HG02678 (cell line): ENCODE data around the gene NAXE.
"Not testable (repeated sequence)": the region's sequence is repeated elsewhere in the genome, so short reads cannot be mapped to it uniquely, and the experiment has no call there.

Source experiments
- ATAC-seq: cut with Tn5 transposase; IDR thresholded peaks from one replicate; pipeline ENCODE4 v1.9.1; 2021; ENCODE audit warnings: mild to moderate bottlenecking, moderate library complexity; ENCODE audit not compliant: unreplicated experiment

Gene NAXE

DNA sequence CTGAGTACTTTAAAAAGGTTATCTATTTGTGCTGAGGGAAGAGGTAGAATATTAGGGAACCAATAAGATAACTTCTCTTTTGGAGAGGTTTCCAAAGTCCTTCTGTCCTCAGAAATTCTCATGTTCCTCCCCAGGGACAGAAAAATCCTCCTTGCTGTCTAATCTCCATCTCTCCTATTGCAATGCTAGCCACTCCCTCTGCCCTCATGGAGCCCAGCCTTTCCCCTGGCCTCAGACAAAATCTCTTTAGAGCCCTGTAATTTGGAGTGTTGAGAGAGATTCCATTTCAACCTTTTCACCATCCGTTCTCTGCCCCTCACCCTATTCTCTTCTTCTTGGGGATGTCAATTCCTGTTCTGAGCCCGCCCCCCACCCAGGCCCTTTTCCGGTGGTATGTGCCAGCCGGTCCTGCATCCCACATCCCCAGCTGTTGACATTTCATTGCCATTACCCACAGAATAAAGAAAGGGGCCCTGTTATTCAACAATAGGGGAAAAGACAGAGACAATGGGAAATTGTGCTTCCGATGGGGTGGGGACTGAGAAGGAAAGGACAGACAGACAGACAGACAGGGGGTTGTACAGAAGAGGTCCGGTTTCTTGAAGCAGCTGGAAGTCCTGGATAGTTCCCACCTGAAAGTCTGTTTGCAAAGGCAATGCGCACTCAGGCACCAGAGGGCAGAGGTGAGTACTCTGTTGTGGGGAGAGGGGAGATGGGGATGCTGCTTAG, 27.4 kb downstream of the NAXE start, which contains the start of gene HAPLN2:
Gene HAPLN2, plus strand, starts transcription at position 563 of the 729 bp plus-strand sequence. CDS start 4,076 bp downstream, outside the sequence.
- ATAC-seq = no peak

DNA sequence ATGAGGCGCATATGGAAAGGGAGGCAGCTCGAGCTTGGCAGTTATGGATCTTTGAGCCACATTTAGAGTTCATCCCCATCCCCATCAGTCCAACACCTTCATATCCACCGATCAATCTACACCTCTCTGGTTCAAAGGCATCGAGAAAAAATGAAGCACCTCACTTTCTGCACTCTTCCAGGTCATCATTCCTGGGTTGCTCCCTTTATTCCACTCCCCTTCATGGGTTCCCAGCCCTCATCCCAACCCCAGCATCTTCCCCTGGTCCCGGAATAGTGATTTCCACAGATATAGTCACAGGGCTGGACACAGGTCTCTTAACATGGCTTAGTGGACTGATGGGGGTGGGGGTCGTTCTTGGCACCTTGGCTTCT, 28.0 kb downstream of the NAXE start:
- ATAC-seq = no peak

DNA sequence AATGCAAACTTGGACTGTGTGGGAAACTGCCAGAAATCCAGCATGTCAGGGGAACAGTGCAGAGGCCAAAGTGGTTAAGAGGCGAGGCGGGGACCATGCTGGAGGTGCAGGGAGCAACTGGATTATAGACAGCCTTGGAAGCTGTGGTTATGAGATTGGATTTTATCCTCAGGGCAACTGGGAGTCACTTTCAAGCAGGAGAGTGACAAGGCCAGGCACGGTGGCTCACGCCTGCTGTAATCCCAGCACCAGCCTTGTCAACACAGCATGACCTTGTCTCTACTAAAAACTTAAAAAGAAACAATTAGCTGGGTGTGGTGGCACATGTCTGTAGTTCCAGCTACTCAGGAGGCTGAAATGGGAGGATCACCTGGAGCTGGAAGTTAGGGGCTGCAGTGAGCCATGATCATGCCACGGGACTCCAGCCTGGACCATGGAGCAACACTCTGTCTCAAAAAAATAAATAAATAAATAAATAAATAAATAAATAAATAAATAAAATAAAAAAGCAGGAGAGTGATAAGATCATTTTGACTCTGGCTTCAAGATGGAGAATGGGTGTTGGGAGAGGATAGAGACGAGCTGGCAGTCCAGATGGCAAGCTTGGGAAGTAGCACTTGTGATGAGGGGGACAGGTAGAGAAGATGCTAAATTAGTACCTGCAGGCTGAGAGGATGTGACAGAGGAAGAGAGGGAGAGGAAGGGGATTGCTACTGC, 31.2 kb downstream of the NAXE start:
- no peak for ATAC-seq

DNA sequence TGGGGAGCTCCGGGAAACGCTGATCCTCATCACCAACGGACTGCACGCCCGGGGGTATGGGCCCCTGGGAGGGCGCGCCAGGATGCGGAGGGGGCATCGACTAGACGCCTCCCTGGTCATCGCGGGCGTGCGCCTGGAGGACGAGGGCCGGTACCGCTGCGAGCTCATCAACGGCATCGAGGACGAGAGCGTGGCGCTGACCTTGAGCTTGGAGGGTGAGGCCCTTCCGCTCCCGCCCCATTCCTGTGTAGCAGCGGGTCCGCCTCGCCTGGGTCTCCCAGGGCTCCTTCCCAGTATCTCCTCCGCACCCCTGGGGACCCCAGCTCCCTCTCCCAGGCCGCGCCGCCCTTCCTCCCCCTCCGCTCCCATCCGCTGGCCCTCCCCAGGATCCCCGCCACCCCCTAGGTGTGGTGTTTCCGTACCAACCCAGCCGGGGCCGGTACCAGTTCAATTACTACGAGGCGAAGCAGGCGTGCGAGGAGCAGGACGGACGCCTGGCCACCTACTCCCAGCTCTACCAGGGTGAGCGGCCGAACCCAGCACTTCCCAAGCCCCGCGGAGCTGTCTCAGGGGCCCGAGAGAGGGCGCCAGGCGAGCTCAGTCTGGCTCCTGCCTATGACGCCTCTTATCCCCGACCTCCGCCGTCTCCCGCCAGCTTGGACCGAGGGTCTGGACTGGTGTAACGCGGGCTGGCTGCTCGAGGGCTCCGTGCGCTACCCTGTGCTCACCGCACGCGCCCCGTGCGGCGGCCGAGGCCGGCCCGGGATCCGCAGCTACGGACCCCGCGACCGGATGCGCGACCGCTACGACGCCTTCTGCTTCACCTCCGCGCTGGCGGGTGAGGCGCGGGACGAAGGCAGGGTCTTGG, 32.6 kb downstream of the NAXE start:
- ATAC-seq = no peak

DNA sequence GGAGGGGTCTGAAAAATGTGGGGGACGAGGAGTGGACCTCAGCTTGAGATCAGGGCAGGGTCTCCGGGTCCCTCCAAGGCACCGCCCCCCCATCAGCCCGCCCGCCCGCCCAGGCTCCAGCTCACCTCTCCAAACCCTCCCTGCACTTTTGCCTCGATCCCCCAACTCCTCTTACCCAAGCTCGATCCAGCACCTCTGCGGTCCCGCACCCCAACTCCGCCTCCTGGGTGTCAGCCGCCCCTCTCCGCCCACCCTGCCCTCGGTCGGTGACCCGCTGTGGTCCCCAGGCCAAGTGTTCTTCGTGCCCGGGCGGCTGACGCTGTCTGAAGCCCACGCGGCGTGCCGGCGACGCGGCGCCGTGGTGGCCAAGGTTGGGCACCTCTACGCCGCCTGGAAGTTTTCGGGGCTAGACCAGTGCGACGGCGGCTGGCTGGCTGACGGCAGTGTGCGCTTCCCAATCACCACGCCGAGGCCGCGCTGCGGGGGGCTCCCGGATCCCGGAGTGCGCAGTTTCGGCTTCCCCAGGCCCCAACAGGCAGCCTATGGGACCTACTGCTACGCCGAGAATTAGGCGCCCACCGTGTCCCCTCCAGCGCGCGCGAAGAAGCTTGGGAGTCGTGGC, 33.3 kb downstream of the NAXE start:
- ATAC-seq = no peak

DNA sequence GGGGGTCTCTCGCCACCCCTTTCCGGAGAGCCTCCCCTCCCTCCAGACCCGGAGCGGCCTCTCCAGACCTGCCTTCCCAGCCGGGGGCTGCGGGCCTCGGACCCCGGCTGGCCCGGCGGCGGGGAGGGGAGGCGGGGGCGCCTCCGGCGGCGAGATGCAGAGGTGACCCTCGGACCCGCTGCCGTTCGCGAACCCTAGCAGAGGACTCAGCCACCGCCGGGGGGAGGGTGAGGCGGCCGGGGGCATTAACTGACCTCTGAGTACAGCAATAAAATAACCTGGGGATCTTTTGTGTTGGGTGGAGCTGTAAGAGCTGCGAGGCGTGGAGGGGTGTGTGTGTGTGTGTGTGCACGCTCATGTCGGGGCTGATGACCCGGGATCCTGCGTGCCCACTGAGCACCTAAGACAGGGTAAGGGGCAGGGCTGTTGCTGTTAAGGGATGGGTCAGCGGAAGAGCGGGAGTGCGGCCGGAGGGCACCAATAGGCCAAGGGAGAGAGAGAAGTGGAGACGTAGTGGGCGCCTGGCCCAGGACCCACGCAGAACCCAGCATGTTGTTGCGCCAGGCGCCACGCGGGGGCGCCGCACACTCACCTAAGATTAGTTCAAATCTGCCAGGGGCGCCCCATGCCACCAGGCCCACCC, 34.0 kb downstream of the NAXE start:
- no peak for ATAC-seq

DNA sequence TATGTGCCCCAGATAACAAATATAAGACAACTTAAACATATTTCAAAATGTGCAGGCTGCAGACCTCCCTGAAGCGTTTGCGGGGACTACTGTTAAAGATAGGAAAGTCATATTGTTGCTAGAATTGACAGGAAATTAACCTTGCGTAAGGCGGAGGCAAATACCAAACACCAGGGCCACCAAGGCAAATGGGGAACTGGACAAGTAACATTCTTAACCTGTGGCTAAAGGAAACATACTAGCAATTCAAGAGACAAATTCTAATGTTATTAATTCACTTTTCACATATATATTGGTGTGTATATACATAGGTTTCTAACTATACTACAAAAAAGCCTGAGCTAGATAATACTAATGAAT, 34.5 kb downstream of the NAXE start:
- no peak for ATAC-seq

DNA sequence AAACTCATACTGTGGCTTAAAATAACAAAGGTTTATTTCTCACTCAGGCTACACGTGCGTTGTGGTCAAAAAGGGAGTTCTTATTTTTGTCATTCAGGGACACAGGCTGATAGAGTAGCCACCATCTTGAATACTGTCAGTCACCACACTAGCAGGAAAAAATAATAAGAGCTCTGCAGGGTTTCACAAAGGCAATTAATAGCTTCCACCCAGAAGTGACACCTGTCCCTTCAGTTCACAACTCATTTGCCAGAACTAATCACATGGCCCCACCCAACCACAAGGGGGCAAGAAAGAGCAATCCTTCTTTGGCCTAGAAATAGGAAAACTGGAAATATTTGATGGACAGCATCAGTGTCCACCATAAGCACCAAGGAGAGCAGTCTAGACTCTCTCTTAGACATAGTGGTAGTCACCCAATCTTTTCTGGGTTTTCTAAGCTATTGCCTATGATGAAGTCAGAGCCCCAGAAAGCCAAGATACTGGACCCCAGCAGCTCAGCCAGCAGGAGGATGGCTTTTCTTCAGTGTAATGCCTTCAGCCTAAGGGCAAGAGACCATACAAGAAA, 35.8 kb downstream of the NAXE start:
- no peak for ATAC-seq

DNA sequence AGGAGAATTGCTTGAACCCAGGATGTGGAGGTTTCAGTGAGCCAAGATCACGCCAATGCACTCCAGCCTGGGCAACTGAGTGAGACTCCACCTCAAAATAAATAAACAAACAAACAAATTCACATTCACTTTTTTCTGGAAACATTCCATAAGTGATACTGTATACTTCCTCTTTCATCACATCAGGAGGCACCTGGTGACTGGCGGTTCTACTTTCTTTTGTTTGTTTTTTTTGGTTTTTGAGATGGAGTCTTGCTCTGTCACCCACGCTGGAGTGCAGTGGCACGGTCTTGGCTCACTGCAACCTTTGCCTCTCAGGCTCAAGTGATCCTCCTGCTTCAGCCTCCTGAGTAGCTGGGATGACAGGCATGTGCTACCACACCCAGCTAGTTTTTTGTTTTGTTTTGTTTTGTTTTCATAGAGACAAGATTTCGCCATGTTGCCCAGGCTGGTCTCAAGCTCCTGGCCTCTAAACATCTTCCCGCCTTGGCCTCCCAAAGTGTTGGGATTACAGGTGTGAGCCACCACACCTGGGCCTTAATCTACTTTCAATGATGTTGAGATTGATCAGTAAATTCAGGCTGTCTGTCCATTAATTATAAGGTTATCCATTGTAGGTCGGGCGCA, 38.4 kb downstream of the NAXE start:
- no peak for ATAC-seq

DNA sequence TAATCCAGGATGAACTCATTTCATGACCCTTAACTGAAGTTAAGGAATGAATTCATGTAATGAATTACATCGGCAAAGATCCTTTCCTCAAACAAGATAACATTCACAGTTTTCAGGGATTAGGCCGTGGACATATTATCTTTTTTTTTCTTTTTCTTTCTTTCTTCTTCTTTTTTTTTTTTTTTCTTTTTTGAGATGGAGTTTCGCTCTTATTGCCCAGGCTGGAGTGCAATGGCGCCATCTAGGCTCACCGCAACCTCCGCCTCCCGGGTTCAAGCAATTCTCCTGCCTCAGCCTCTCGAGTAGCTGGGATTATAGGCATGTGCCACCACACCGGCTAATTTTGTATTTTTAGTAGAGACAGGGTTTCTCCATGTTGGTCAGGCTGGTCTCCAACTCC, 39.6 kb downstream of the NAXE start:
- not testable (repeated sequence) for ATAC-seq

DNA sequence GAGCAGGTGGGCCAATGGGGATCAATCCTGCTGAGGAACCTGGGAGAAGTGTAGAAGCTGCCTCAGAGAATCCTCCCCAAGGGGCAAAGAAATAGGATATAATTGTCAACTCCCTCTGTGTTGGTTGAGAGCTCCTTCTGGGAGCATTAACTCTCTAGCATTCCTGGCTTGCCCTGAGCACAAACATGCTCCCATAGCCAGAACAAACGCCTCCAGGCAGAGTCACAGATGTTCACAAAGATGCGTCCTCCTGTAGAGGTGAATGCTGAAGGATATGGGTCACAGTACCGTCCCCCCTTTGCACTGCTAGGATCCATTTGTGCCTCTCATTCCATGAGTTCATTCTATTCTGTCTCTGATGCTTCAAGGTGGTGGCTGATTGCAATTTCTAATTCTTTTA, 40.8 kb downstream of the NAXE start:
- no peak for ATAC-seq

DNA sequence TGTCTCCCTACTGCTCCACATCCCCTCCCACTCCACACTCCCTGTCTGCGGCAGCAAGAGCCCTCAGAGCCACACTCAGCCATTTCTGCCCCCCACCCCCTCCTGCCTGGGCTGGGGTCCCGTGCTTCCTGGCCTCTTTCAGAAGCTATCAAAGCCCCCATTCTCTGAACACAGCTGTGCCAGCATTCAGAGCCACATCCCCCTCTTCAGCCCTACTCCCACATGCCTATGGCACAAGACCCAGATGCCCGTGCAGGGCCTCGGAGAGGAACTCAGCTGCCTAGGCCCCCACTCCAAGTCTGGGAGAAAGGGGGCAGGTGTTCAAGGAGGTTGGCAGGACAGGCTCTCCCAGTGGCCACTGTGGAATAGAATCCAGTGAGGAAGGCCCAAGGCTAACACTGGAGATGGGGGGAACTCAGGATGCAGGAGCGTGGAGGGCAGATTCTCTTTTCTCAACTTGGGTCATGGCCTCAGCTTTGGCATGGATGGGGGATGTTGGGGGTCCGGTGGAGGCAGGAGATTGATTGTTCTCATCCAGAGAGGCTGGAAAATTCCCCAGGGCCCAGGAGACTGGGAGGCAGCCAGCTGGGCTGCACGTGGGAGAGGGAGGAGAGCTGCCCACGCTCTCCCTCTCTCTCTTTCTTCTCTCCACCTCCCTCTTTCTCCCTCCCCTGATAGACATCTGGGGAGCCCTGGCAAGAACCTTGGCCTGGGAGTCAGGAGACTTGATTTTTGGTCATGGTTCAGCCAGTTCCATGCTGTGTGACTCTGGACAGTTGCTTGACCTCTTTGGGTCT, 46.8 kb downstream of the NAXE start:
- ATAC-seq = no peak

DNA sequence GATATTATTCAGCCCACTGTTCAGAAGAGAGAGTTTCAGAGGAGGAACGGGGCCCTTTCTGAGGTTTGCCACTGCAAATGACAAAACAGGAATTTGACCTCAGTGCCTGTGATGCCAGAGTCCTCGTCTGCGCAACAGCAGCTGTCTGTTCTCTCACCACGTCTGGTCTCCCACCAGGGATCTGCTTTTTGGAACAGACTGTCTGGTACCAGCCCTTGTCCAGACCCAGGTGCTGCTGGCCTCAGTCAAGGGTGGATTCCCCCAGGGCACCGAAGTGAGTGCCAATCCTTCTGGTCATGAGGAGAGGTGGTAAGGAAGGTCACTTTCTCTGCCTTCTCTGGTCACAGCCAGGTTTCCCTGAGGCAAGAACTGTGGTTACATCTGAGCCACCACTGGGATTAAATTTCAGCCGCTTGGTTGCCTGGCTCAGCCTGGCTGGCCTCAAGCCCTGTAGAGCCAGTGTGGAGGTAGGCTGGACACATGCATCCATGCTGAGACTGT, 48.1 kb downstream of the NAXE start:
- no peak for ATAC-seq

DNA sequence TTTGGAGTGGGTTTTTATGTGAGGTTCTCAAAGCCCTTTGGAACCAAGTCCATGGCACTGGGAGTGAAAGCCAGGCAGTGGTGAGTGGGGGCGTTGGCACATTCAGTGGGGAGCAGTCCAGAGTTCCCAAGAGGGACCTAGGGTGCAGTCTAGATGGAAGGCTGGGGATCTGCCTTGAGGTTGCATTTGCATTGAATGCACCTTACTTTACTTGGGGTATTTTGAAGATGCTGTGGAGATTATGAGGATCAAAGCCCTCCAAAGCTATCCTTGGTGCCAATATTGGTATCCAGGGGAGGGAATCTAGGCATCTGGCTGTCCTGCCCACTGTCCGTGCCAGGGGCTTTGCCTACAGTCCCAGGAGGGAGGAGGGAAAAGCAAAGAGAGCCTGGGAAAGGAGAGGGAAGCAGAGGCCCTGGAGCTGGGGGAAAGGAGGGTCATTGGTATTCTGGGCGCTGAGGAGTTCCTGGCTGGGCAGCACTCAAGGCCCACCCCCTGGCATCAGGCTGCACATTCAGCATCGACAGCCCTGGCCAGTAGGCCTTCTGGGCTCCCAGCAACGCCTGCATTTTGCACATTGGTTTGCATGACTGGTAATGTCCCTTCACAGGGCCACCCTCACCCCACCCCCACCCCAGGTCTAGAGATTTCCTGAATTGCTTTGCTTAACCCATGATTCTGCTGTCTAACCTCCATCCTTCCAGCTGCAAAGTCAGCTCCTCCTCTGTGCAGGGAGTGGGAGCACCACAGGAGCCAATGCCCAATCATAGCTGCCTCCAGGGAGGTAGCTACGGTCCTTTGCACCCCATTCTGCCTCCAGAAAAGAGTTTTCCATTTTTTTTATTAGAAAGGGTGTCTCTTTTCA, 49.5 kb downstream of the NAXE start:
- ATAC-seq = no peak

DNA sequence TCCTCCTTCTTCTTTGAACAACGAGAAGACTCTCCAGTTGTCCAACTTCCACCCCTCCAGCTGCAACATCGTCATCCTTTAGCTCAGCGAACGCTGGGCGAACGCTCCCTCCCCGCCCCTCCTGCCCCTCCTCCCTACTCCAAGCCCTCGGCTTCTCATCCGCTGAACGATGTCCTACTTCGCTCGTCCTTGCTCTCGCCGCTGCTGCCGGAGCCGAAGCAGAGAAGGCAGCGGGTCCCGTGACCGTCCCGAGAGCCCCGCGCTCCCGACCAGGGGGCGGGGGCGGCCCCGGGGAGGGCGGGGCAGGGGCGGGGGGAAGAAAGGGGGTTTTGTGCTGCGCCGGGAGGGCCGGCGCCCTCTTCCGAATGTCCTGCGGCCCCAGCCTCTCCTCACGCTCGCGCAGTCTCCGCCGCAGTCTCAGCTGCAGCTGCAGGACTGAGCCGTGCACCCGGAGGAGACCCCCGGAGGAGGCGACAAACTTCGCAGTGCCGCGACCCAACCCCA, 50.2 kb downstream of the NAXE start, which contains the start of gene BCAN:
Gene BCAN, plus strand, starts transcription at position 357 of the 504 bp plus-strand sequence. CDS start 3,938 bp downstream, outside the sequence.
- no peak for ATAC-seq

DNA sequence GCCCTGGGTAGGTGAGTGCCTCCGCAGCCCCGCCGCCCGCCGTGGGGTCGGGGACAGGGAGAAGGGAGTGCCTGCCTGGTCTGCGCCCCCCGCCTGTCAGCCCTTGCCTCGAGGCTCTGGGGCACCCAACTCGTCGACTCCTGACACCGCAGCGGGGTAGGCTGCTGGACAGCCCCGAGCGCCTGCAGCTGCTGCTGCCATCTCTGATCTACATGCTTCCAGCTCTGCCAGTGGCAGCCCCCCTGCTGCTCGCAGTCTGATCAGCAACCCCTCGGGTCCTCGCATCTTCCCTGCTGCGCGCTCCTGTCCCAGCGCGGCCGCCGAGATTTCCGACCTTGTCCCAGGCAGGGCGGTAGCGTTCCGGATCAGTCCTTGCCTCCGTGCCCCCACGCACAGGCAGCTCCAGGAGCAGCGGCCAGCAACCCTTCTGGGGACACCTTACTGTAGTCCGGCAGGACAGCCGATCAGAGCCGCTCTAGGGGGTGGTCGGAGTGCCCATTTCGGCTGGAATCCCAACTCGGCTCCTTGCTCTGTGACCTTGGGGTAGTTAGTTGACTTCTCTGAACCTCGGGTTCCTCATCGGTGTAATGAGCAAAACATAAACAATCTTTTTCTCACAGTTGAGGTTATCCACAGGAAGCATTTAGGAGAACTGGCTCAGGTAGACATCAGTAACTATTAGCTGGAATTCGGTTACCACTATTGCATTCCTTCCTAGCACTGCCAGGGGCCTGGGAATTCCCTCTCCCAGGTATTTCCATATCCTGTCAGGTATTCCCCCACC, 50.9 kb downstream of the NAXE start:
- no peak for ATAC-seq
